Measurements from ENCODE around the gene CCND2.

CCND2 gene

GRCh38 chr12:4288296-4289131 lies 15.0 kb downstream of the CCND2 start:
- in situ Hi-C loops (cut with HindIII; ENCODE audit: low sequenced_read_pairs), result no loop called here

- in situ Hi-C loops (cut with HindIII; ENCODE audit: low sequenced_read_pairs), result no loop called here
These were observed 15.8 kb downstream of the CCND2 start for GRCh38 chr12:4289231-4289878.

- in situ Hi-C loops (cut with HindIII; ENCODE audit: low sequenced_read_pairs), result no loop called here
These were observed 16.6 kb downstream of the CCND2 start for GRCh38 chr12:4289998-4290790.

GRCh38 chr12:4292341-4293073 lies 18.9 kb downstream of the CCND2 start:
- in situ Hi-C loops (cut with HindIII; ENCODE audit: low sequenced_read_pairs), result no loop called here

- in situ Hi-C loops (cut with HindIII; ENCODE audit: low sequenced_read_pairs), result no loop called here
These were observed 19.9 kb downstream of the CCND2 start for GRCh38 chr12:4293299-4293965.

- in situ Hi-C loops (cut with HindIII; ENCODE audit: low sequenced_read_pairs), result no loop called here
These were observed 20.5 kb downstream of the CCND2 start for GRCh38 chr12:4293966-4294505.

- in situ Hi-C loops (cut with HindIII; ENCODE audit: low sequenced_read_pairs), result no loop called here
These were observed 23.2 kb downstream of the CCND2 start for GRCh38 chr12:4296751-4297150.

GRCh38 chr12:4297617-4298016 lies 24.1 kb downstream of the CCND2 start:
- in situ Hi-C loops (cut with HindIII; ENCODE audit: low sequenced_read_pairs), result no loop called here

- in situ Hi-C loops (cut with HindIII; ENCODE audit: low sequenced_read_pairs), result no loop called here
These were observed 27.3 kb downstream of the CCND2 start for GRCh38 chr12:4300883-4301282.

GRCh38 chr12:4301932-4302501 lies 28.5 kb downstream of the CCND2 start:
- in situ Hi-C loops (cut with HindIII; ENCODE audit: low sequenced_read_pairs), result no loop called here

- in situ Hi-C loops (cut with HindIII; ENCODE audit: low sequenced_read_pairs), result no loop called here
These were observed 29.3 kb downstream of the CCND2 start for GRCh38 chr12:4302881-4303280.

GRCh38 chr12:4303750-4304149 lies 30.2 kb downstream of the CCND2 start:
- in situ Hi-C loops (cut with HindIII; ENCODE audit: low sequenced_read_pairs), result no loop called here

GRCh38 chr12:4307593-4308333 lies 34.2 kb downstream of the CCND2 start:
- in situ Hi-C loops (cut with HindIII; ENCODE audit: low sequenced_read_pairs), result no loop called here

- in situ Hi-C loops (cut with HindIII; ENCODE audit: low sequenced_read_pairs), result no loop called here
These were observed 34.9 kb downstream of the CCND2 start for GRCh38 chr12:4308334-4308950.

- in situ Hi-C loops (cut with HindIII; ENCODE audit: low sequenced_read_pairs), result no loop called here
These were observed 38.2 kb downstream of the CCND2 start for GRCh38 chr12:4311776-4312175.

- in situ Hi-C loops (cut with HindIII; ENCODE audit: low sequenced_read_pairs), result no loop called here
These were observed 38.7 kb downstream of the CCND2 start for GRCh38 chr12:4312251-4312650.

- in situ Hi-C loops (cut with HindIII; ENCODE audit: low sequenced_read_pairs), result loop anchor here (10.0 kb wide), 1 partner anchor 214 kb away; the partner anchor contains the start of gene RAD51AP1
These were observed 46.9 kb downstream of the CCND2 start for GRCh38 chr12:4320497-4320852.

- in situ Hi-C loops (cut with HindIII; ENCODE audit: low sequenced_read_pairs), result loop anchor here (10.0 kb wide), 1 partner anchor 214 kb away; the partner anchor contains the start of gene RAD51AP1
These were observed 47.5 kb downstream of the CCND2 start, which contains the start of gene TIGAR for GRCh38 chr12:4320853-4321701. TSS of gene TIGAR (plus strand) at chr12:4321213. CDS start at chr12:4321272, 59 bp downstream.

All from endothelial cell of hepatic sinusoid (primary cell).